H9 (cell line): ENCODE results near the gene CIT. TPM values are rescaled to one million over a fixed set of nuclear protein-coding genes. Genes with fewer than 3 reads are reported as not detected.

Source experiments
- DNase-seq: peaks from one replicate; pipeline ENCODE4 v3.0.0-alpha.2; 2017
- H2AFZ ChIP-seq: one replicate; pipeline ENCODE4 v1.6.1; 2013; ENCODE audit warnings: mild to moderate bottlenecking, low read length, control low read depth, moderate library complexity
- H2AK5ac ChIP-seq: 2 replicates; pipeline ENCODE4 v1.6.1; 2013; ENCODE audit warnings: low read length, control low read depth, mixed read lengths; ENCODE audit not compliant: insufficient read length
- H2BK120ac ChIP-seq: one replicate; pipeline ENCODE4 v1.6.1; 2013; ENCODE audit warnings: low read depth, mild to moderate bottlenecking, low read length, control low read depth, inconsistent platforms; ENCODE audit not compliant: poor library complexity, severe bottlenecking
- H2BK12ac ChIP-seq: 2 replicates; pipeline ENCODE4 v1.6.1; 2013; ENCODE audit warnings: low read length, control low read depth, mixed read lengths, low read depth; ENCODE audit not compliant: insufficient read length
- H2BK15ac ChIP-seq: 2 replicates; pipeline ENCODE4 v1.6.1; 2013; ENCODE audit warnings: low read depth, low read length, control low read depth
- H2BK20ac ChIP-seq: one replicate; pipeline ENCODE4 v1.6.1; 2013; ENCODE audit warnings: low read depth, mild to moderate bottlenecking, low read length, control low read depth, inconsistent platforms; ENCODE audit not compliant: poor library complexity, severe bottlenecking
- H2BK5ac ChIP-seq: 2 replicates; pipeline ENCODE4 v1.6.1; 2013; ENCODE audit warnings: low read length, control low read depth, mixed read lengths; ENCODE audit not compliant: insufficient read length
- H3K14ac ChIP-seq: 2 replicates; pipeline ENCODE4 v1.6.1; 2013; ENCODE audit warnings: low read length, control low read depth; ENCODE audit not compliant: insufficient read depth
- H3K18ac ChIP-seq: 2 replicates; pipeline ENCODE4 v1.6.1; 2013; ENCODE audit warnings: low read depth, mild to moderate bottlenecking, mixed read lengths, low read length, control low read depth; ENCODE audit not compliant: insufficient read length
- H3K23ac ChIP-seq: 2 replicates; pipeline ENCODE4 v1.6.1; 2013; ENCODE audit warnings: low read length, control low read depth, mixed read lengths, low read depth; ENCODE audit not compliant: insufficient read length
- H3K23me2 ChIP-seq: 2 replicates; pipeline ENCODE4 v1.6.1; 2013; ENCODE audit warnings: low read depth, mild to moderate bottlenecking, mixed read lengths, low read length, control low read depth; ENCODE audit not compliant: insufficient read length, poor library complexity, severe bottlenecking
- H3K27ac ChIP-seq: 2 replicates; pipeline ENCODE4 v1.5.1; 2013; ENCODE audit warnings: low read length, control low read depth, mixed read lengths, low read depth; ENCODE audit not compliant: insufficient read length
- H3K27me3 ChIP-seq: 2 replicates; pipeline ENCODE4 v1.6.1; 2013; ENCODE audit warnings: low read length, control low read depth, inconsistent platforms; ENCODE audit not compliant: insufficient read depth
- H3K4ac ChIP-seq: 2 replicates; pipeline ENCODE4 v1.6.1; 2013; ENCODE audit warnings: low read depth, mild to moderate bottlenecking, control low read depth, inconsistent platforms, low read length, moderate library complexity
- H3K4me1 ChIP-seq: 2 replicates; pipeline ENCODE4 v1.6.1; 2013; ENCODE audit warnings: low read length, control low read depth, inconsistent platforms; ENCODE audit not compliant: insufficient read depth
- H3K4me2 ChIP-seq: 2 replicates; pipeline ENCODE4 v1.6.1; 2013; ENCODE audit warnings: low read length, control low read depth, mixed read lengths; ENCODE audit not compliant: insufficient read length, insufficient read depth
- H3K56ac ChIP-seq: 2 replicates; pipeline ENCODE4 v1.6.1; 2013; ENCODE audit warnings: low read depth, mild to moderate bottlenecking, mixed read lengths, low read length, control low read depth; ENCODE audit not compliant: insufficient read length
- H3K79me1 ChIP-seq: 2 replicates; pipeline ENCODE4 v1.6.1; 2013; ENCODE audit warnings: low read depth, mild to moderate bottlenecking, moderate library complexity, low read length, control low read depth, inconsistent platforms; ENCODE audit not compliant: insufficient read depth, poor library complexity, severe bottlenecking
- H3K79me2 ChIP-seq: 2 replicates; pipeline ENCODE4 v1.6.1; 2013; ENCODE audit warnings: low read length, control low read depth, inconsistent platforms; ENCODE audit not compliant: insufficient read depth
- H3K9ac ChIP-seq: 2 replicates; pipeline ENCODE4 v1.6.1; 2013; ENCODE audit warnings: low read length, control low read depth, mixed read lengths; ENCODE audit not compliant: insufficient read length; ENCODE audit errors: extremely low read depth
- H3K9me3 ChIP-seq: one replicate; pipeline ENCODE4 v1.6.1; 2013; ENCODE audit warnings: low read depth, low read length, inconsistent platforms; ENCODE audit not compliant: control insufficient read depth
- H3T11ph ChIP-seq: one replicate; pipeline ENCODE4 v1.6.1; 2013; ENCODE audit warnings: mild to moderate bottlenecking, low read length, control low read depth, inconsistent platforms
- H4K20me1 ChIP-seq: one replicate; pipeline ENCODE4 v1.6.1; 2013; ENCODE audit not compliant: control insufficient read depth, insufficient read length, insufficient read depth
- H4K5ac ChIP-seq: 2 replicates; pipeline ENCODE4 v1.6.1; 2013; ENCODE audit warnings: low read depth, mild to moderate bottlenecking, mixed read lengths, low read length, control low read depth; ENCODE audit not compliant: insufficient read length
- H4K8ac ChIP-seq: replicated peaks from 2 replicates; pipeline ENCODE4 v1.6.1; 2013; ENCODE audit warnings: low read length, control low read depth, mixed read lengths, low read depth; ENCODE audit not compliant: insufficient read length
- H4K91ac ChIP-seq: 2 replicates; pipeline ENCODE4 v1.6.1; 2013; ENCODE audit warnings: low read depth, mild to moderate bottlenecking, moderate library complexity, mixed read lengths, low read length, control low read depth; ENCODE audit not compliant: insufficient read length
- H3K27ac Mint-ChIP-seq, 3 experiments: 2 replicates in 2 of 3; 3 replicates in 1 of 3; pipeline ENCODE4 v1.8.0; 2020 to 2021; ENCODE audit warnings: mixed read lengths in 3 of 3, mild to moderate bottlenecking in 1 of 3, moderate library complexity in 1 of 3
- H3K27me3 Mint-ChIP-seq: 2 replicates; pipeline ENCODE4 v1.8.0; 2021; ENCODE audit warnings: low read depth, mild to moderate bottlenecking, moderate library complexity, mixed read lengths
- H3K36me3 Mint-ChIP-seq, 3 experiments: 2 replicates in 2 of 3; 3 replicates in 1 of 3; pipeline ENCODE4 v1.8.0; 2020 to 2021; ENCODE audit warnings: low read depth in 3 of 3, mixed read lengths in 3 of 3; ENCODE audit not compliant: insufficient read depth in 1 of 3
- H3K4me1 Mint-ChIP-seq, 2 experiments: 2 replicates each; pipeline ENCODE4 v1.8.0; 2020; ENCODE audit warnings: mixed read lengths in 2 of 2
- H3K4me3 Mint-ChIP-seq, 2 experiments: 2 replicates in 1 of 2; 3 replicates in 1 of 2; pipeline ENCODE4 v1.8.0; 2020 to 2021; ENCODE audit warnings: mild to moderate bottlenecking in 2 of 2, mixed read lengths in 2 of 2, moderate library complexity in 1 of 2
- H3K9me3 Mint-ChIP-seq, 2 experiments: 2 replicates in 1 of 2; 3 replicates in 1 of 2; pipeline ENCODE4 v1.8.0; 2020; ENCODE audit warnings: mild to moderate bottlenecking in 2 of 2, mixed read lengths in 2 of 2, moderate library complexity in 1 of 2
- WGBS: extraction: QIAGEN DNeasy Blood & Tissue Kit; methylation state at CpG from one replicate; pipeline ENCODE4 v1.1.7; 2013; ENCODE audit warnings: missing lambda C conversion rate, low lambda C conversion rate, mixed read lengths; ENCODE audit not compliant: insufficient read length; ENCODE audit errors: extremely low coverage; 5-methylcytosine and 5-hydroxymethylcytosine counted together
- total RNA-seq: library from RNA; stranded (reverse); gene quantifications from 2 replicates; pipeline ENCODE4 v1.2.1, GENCODE V29; 2021
- TF ChIP-seq, protein P1 (sequence below): fragments of 200-600 bp; sonication (generic); conservative IDR thresholded peaks from 3 replicates; pipeline ENCODE4 v1.8.0; 2021; ENCODE audit warnings: antibody characterized with exemption, mild to moderate bottlenecking

CIT gene
- total RNA-seq, 1 experiment from 2014 or later, result 55.3 TPM

DNA sequence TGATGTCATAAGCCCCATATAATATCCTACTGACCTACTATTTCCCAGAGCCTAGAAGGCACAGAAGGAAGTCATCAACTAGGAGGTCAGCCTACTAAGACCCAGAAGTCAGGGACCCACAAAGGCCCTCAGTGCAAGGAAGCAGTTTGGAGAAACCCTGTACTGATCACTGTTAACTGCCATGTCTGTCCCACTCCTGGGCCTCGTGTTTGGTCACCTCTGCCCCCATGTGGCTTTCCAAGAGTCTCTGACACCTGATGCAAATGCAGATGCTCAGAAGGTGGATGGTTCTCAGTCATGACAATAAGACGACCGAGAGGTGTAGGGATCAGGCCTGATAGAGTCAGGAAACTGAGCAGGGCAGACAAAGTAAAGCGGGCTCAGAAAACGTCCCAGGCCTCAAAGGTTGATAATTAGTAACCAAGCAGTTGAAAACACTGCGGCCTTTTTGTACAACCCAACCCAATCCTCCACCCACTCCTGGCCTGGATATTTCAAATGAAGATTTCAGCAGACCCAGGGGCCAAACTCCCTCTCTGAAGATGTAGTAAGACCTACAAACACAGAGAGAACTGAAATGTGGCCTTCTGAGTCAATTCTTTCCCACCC is 185.8 kb downstream of the CIT start:
- Histone ChIP-seq H3K56ac (no peak overlapping the region), H4K91ac (no peak overlapping the region), H2AK5ac (no peak overlapping the region), H3K23me2 (no peaks in the 10 kb centered on the region), H2BK120ac (no peak overlapping the region), H2AFZ (no peak overlapping the region), H4K20me1 (no peaks in the 10 kb centered on the region), H3K9ac (no peak overlapping the region), H3K79me1 (no peaks in the 10 kb centered on the region), H3K9me3 (no peaks in the 10 kb centered on the region), H3K27me3 (no peaks in the 10 kb centered on the region), H3K4ac (no peak overlapping the region), H2BK12ac (no peak overlapping the region), H4K8ac (no peak overlapping the region), H3K27ac (no peak overlapping the region), H3K14ac (no peak overlapping the region), H3T11ph (no peak overlapping the region), H2BK15ac (no peak overlapping the region), H2BK5ac (no peak overlapping the region), H3K23ac (no peak overlapping the region), H3K18ac (no peak overlapping the region), H2BK20ac (no peak overlapping the region), H3K4me1 (no peaks in the 10 kb centered on the region), H3K4me2 (no peak overlapping the region), H4K5ac (no peak overlapping the region), H3K79me2 (no peaks in the 10 kb centered on the region)
- H3K36me3 Mint-ChIP-seq, result peaks cover 15 to 49% (median 47%) of the 10 kb centered on the region in 3 experiments; a peak in 6 of 7 replicates
- H3K9me3 Mint-ChIP-seq, result peaks cover 0 to 2% of the 10 kb centered on the region in 2 experiments; a peak in 1 of 5 replicates
- no peak overlapping the region for H3K4me3 Mint-ChIP-seq
- no peaks in the 10 kb centered on the region for H3K4me1 Mint-ChIP-seq
- TF ChIP-seq, protein P1, sequence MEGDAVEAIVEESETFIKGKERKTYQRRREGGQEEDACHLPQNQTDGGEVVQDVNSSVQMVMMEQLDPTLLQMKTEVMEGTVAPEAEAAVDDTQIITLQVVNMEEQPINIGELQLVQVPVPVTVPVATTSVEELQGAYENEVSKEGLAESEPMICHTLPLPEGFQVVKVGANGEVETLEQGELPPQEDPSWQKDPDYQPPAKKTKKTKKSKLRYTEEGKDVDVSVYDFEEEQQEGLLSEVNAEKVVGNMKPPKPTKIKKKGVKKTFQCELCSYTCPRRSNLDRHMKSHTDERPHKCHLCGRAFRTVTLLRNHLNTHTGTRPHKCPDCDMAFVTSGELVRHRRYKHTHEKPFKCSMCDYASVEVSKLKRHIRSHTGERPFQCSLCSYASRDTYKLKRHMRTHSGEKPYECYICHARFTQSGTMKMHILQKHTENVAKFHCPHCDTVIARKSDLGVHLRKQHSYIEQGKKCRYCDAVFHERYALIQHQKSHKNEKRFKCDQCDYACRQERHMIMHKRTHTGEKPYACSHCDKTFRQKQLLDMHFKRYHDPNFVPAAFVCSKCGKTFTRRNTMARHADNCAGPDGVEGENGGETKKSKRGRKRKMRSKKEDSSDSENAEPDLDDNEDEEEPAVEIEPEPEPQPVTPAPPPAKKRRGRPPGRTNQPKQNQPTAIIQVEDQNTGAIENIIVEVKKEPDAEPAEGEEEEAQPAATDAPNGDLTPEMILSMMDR, result no peak
- H3K27me3 Mint-ChIP-seq, result no peaks in the 10 kb centered on the region
- WGBS, result no CpG with 5 or more reads among the region's 6 CpGs
- DNase-seq, result no peak
- H3K27ac Mint-ChIP-seq, result no peak overlapping the region; a peak in 1 of 7 replicates
